ENCODE measurements around the gene DLX2. TPM values are rescaled to one million over a fixed set of nuclear protein-coding genes. Genes with fewer than 3 reads are reported as not detected.

The DLX2 gene
- total and polyA plus RNA-seq, 10 of the 15 experiments (the other 5 are each of a cell fraction or from before 2014, with no cell fraction given): 0.03 TPM; not detected in 9

GRCh38 chr2:172084395-172084644 is 18.4 kb downstream of the DLX2 start:
- Histone ChIP-seq H3K4me2 (ENCODE audit: control insufficient read depth, insufficient read depth) (peak overlapping the region; percentile 97), H3K9me3 (replicated peaks; ENCODE audit: control insufficient read depth, insufficient read depth, low read length) (no peaks in the 10 kb centered on the region; the same call in 2 of the 3 replicates), H3K36me3 (ENCODE audit: control insufficient read depth in 2 of 2, insufficient read depth in 2 of 2, low read length in 1 of 2) (no peaks in the 10 kb centered on the region), H4K20me1 (ENCODE audit: control insufficient read depth, insufficient read depth) (peaks cover 7% of the 10 kb centered on the region), H3K9ac (ENCODE audit: control insufficient read depth, insufficient read depth, low read length) (no peak overlapping the region), H3K79me2 (ENCODE audit: control insufficient read depth, insufficient read depth, low read length) (no peaks in the 10 kb centered on the region), H3K4me1 (ENCODE audit: control insufficient read depth, insufficient read depth, low read length) (peaks cover 17% of the 10 kb centered on the region), H3K27me3 (replicated peaks in 1 of 2; ENCODE audit: control insufficient read depth in 2 of 2, insufficient read depth in 2 of 2, low read length in 1 of 2) (peaks cover 44 to 65% of the 10 kb centered on the region in 2 experiments), H2AFZ (ENCODE audit: control insufficient read depth, low read depth, low read length) (peak overlapping the region; percentile 80), H3K27ac (ENCODE audit: control insufficient read depth, insufficient read depth) (no peak overlapping the region), H3K4me3 (peak overlapping the region; percentile 69)
- intact Hi-C loops (cut with micrococcal nuclease; ENCODE audit: unreplicated experiment) (no loop called here), in situ Hi-C loops (cut with MboI) (no loop called here)
- WGBS (ENCODE audit: insufficient coverage, insufficient replicate concordance, low lambda C conversion rate, missing lambda C conversion rate): 23% methylated on average over 9 of the region's 17 CpGs
- POLR2A ChIA-PET: no interaction called here
- no peak for DNase-seq (ENCODE audit: low read depth, low spot score)
- SMC1A ChIA-PET (ENCODE audit: uncharacterized antibody, unreplicated experiment): no interaction called here
- BruUV-seq (replicated peaks): no TSS peak
- CTCF ChIA-PET: no interaction called here
- ATAC-seq: peak; percentile 6; the same call in 2 of the 3 replicates
- no peak for TF ChIP-seq ESRRA (IDR thresholded peaks at IDR 0.05; ENCODE audit: low read length)
- TF ChIP-seq MTA3 (IDR thresholded peaks at IDR 0.05; ENCODE audit: borderline replicate concordance, low read length): no peak
- TF ChIP-seq MEF2A (IDR thresholded peaks at IDR 0.05; ENCODE audit: insufficient read depth, low read depth, low read length): no peak
- TF ChIP-seq POLR2AphosphoS5 (IDR thresholded peaks at IDR 0.05; ENCODE audit: low read length): no peak
- no peak for TF ChIP-seq USF1 (IDR thresholded peaks at IDR 0.05; ENCODE audit: borderline replicate concordance, extremely low read length, insufficient read depth, low read depth, low read length)
- FAIRE-seq: no peak
- RAD21 ChIA-PET (ENCODE audit: unreplicated experiment): no interaction called here

- no TSS peak for BruUV-seq (replicated peaks)
- Histone ChIP-seq H3K4me1 (ENCODE audit: control insufficient read depth, insufficient read depth, low read length) (peaks cover 17% of the 10 kb centered on the region), H3K27me3 (replicated peaks in 1 of 2; ENCODE audit: control insufficient read depth in 2 of 2, insufficient read depth in 2 of 2, low read length in 1 of 2) (peaks cover 42 to 60% of the 10 kb centered on the region in 2 experiments), H3K4me2 (ENCODE audit: control insufficient read depth, insufficient read depth) (peak overlapping the region; percentile 97), H3K27ac (ENCODE audit: control insufficient read depth, insufficient read depth) (no peak overlapping the region), H3K9me3 (replicated peaks; ENCODE audit: control insufficient read depth, insufficient read depth, low read length) (no peaks in the 10 kb centered on the region; the same call in 2 of the 3 replicates), H3K79me2 (ENCODE audit: control insufficient read depth, insufficient read depth, low read length) (no peaks in the 10 kb centered on the region), H3K4me3 (peak overlapping the region; percentile 26), H2AFZ (ENCODE audit: control insufficient read depth, low read depth, low read length) (no peak overlapping the region), H4K20me1 (ENCODE audit: control insufficient read depth, insufficient read depth) (peaks cover 7% of the 10 kb centered on the region), H3K36me3 (ENCODE audit: control insufficient read depth in 2 of 2, insufficient read depth in 2 of 2, low read length in 1 of 2) (no peaks in the 10 kb centered on the region), H3K9ac (ENCODE audit: control insufficient read depth, insufficient read depth, low read length) (no peak overlapping the region)
- SMC1A ChIA-PET (ENCODE audit: uncharacterized antibody, unreplicated experiment): no interaction called here
- POLR2A ChIA-PET: no interaction called here
- no peak for DNase-seq (ENCODE audit: low read depth, low spot score)
- RAD21 ChIA-PET (ENCODE audit: unreplicated experiment): no interaction called here
- CTCF ChIA-PET: no interaction called here
- intact Hi-C loops (cut with micrococcal nuclease; ENCODE audit: unreplicated experiment) (no loop called here), in situ Hi-C loops (cut with MboI) (no loop called here)
- no peak for FAIRE-seq
- 39% methylated on average over 23 of the region's 23 CpGs for WGBS (ENCODE audit: insufficient coverage, insufficient replicate concordance, low lambda C conversion rate, missing lambda C conversion rate)
- no peak for ATAC-seq
- TF ChIP-seq EZH2 (IDR thresholded peaks at IDR 0.05; ENCODE audit: borderline replicate concordance, control insufficient read depth, low read depth, low read length) (0 out of 2 replicates have a peak, but pooled peaks have one; percentile 10), KAT2A (conservative IDR thresholded peaks at IDR 0.05; ENCODE audit: control insufficient read depth, low read depth, low read length) (no peak), POU2F2 (IDR thresholded peaks at IDR 0.05; ENCODE audit: borderline replicate concordance, low read depth, low read length) (no peak), SUZ12 (IDR thresholded peaks at IDR 0.05; ENCODE audit: unreplicated experiment) (peak; percentile 14)
Observed at GRCh38 chr2:172083628-172084394, 18.9 kb downstream of the DLX2 start.
